Choroid plexus epithelial cell (primary cell): ENCODE measurements around the gene DSTN.
A peak's percentile ranks its signal among the peaks of the same experiment; 100 is the strongest.

Experiments
- DNase-seq: peaks from one replicate; pipeline ENCODE4 v3.0.0-alpha.2; 2010; ENCODE audit warnings: low read depth
- H3K4me3 ChIP-seq: 2 replicates; pipeline ENCODE4 v1.5.1; 2011; ENCODE audit warnings: low read depth, mild to moderate bottlenecking, control low read depth, low read length, moderate library complexity
- TF ChIP-seq, protein P1 (sequence below): conservative IDR thresholded peaks from 2 replicates; pipeline ENCODE4 v1.5.1; 2011; ENCODE audit warnings: low read depth, mild to moderate bottlenecking, control low read depth, inconsistent platforms, low read length, moderate library complexity

The DSTN gene

DNA sequence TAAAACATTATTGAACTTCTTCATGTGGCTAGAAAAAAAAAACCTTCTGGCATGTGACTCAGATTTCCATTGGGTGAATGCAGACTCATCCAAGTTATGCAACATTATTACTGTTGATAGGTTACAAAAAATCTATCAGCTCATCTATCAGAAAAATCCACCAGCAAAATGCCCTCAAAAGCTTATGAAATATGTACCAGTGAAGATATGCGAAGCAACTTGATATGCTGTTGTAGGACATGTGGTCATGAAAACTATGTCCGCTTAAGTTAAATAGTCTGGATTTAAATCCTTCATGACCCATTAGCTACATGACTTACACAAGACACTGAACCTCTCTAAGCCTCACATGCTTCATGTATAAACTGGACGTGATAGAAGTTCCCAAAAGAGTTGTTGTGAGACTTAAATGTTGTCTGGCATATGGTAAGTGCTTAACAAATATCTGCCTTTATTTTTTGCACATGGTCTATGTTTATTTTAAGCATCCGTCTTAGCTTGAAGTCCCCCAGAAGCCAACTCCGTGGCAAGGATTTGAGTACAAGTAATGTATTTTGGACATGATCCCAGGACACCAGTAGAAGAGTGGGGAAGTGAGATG lies 26.2 kb upstream of the DSTN start:
- H3K4me3 ChIP-seq, result no peak overlapping the region
- TF ChIP-seq, protein P1, sequence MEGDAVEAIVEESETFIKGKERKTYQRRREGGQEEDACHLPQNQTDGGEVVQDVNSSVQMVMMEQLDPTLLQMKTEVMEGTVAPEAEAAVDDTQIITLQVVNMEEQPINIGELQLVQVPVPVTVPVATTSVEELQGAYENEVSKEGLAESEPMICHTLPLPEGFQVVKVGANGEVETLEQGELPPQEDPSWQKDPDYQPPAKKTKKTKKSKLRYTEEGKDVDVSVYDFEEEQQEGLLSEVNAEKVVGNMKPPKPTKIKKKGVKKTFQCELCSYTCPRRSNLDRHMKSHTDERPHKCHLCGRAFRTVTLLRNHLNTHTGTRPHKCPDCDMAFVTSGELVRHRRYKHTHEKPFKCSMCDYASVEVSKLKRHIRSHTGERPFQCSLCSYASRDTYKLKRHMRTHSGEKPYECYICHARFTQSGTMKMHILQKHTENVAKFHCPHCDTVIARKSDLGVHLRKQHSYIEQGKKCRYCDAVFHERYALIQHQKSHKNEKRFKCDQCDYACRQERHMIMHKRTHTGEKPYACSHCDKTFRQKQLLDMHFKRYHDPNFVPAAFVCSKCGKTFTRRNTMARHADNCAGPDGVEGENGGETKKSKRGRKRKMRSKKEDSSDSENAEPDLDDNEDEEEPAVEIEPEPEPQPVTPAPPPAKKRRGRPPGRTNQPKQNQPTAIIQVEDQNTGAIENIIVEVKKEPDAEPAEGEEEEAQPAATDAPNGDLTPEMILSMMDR, result no peak
- peak; percentile 94 for DNase-seq

- TF ChIP-seq, protein P1, result no peak
- H3K4me3 ChIP-seq, result no peak overlapping the region
- DNase-seq, result no peak
These were observed 24.7 kb upstream of the DSTN start for GRCh38 chr20:17545127-17545526.

DNA sequence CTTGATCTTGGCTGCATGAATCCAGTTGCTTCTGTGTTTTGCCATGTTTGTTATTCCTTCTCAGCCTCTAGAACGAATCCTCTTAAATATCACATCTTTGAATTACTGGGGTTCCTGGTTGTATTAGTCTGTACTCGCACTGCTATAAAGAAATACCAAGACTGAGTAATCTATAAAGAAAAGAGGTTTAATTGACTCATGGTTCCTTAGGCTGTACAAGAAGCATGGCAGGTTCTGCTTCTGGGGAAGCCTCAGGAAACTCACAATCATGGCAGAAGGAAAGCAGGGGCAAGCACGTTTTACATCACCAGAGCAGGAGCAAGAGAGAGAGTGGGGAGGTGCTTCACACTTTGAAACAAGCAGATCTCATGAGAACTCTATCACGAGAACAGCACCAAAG lies 20.7 kb upstream of the DSTN start:
- DNase-seq, result no peak
- TF ChIP-seq, protein P1, result no peak
- H3K4me3 ChIP-seq, result no peak overlapping the region

DNA sequence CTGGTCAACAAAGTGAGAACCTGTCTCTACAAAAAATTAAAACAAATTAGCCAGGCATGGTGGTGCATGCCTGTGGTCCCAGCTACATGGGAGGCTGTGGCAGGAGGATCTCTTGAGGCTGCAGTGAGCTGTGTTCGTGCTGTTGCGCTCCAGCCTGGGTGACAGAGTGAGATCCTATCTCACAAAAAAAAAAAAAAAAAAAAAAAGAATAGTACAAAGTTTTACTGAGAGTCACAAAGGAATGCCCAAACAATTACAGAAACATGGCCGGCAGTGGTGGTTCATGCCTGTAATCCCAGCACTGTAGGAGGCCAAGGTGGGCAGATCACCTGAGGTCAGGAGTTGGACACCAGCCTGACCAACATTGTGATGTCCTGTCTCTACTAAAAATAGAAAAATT lies 14.8 kb upstream of the DSTN start:
- DNase-seq, result no peak
- no peak overlapping the region for H3K4me3 ChIP-seq
- TF ChIP-seq, protein P1, result no peak

DNA sequence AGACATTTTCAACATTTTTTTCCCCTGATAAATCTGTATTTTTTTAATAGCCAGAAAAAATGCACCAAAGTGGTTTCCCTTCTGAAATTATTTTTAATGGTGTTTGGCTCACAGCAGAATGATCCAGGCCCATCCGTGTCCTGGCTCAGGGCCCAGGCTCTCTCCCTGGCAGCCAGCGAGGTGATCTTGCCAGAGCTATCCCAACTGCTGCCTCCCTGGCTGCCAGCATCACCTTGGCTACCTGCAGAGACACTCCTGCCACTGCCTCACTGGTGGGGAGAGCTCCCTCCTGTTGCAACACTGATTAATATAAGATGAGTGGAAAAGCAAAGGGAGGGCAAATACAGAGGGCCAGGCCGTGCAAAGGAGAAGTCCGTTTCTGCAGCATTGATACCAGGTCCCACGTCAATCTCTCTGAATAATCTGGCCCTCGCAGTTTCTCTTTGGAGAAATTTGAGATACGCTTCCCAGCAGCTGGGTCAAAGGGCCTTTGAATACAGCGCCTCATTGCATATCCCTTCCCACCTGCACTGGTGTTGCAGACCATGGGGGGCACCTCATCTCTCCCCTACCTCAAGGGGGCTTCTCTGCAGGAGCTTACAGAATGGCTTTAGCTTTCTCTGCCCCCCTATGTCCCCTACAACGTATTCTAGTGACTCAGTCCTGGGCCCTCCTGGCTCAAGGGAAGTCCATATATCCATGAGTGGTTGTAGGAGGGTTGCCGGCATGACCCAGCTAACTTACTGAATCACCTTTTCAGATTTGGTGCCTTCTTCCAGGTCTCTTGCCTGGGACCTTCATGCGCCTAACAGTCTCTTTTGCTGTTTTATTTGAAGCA lies 12.8 kb upstream of the DSTN start:
- TF ChIP-seq, protein P1, result no peak
- no peak for DNase-seq
- H3K4me3 ChIP-seq, result no peak overlapping the region

DNA sequence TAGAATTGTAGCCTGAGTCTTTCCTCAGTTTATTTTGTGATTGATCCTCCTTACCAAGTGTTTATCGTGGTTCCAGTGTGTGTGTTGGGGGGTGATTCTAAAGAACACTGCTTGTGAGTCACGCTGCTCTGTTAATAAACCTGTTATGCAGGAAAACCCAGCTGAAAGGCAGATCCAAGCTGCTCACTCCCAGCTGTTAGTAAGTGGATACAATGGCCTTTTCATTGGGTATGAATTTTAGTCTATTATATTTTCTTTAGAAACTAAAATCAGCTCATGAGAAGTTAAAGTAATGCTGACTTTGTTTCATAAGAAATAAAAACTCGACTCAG lies 12.2 kb upstream of the DSTN start:
- TF ChIP-seq, protein P1, result no peak
- peak; percentile 85 for DNase-seq
- H3K4me3 ChIP-seq, result no peak overlapping the region
